Fibroblast of pulmonary artery (primary cell): ENCODE results near the gene GREB1.

ENCODE experiments used
- DNase-seq: peaks from one replicate; pipeline ENCODE4 v3.0.0-alpha.2; 2010; ENCODE audit warnings: low read depth
- H3K4me3 ChIP-seq: replicated peaks from 2 replicates; pipeline ENCODE4 v1.5.1; 2011; ENCODE audit warnings: low read depth, mild to moderate bottlenecking, control low read depth, low read length, moderate library complexity
- CTCF ChIP-seq: IDR thresholded peaks from 2 replicates; pipeline ENCODE4 v1.5.1; 2011; ENCODE audit warnings: mild to moderate bottlenecking, control low read depth, low read length, inconsistent platforms; ENCODE audit errors: missing control alignments

GREB1 gene

DNA sequence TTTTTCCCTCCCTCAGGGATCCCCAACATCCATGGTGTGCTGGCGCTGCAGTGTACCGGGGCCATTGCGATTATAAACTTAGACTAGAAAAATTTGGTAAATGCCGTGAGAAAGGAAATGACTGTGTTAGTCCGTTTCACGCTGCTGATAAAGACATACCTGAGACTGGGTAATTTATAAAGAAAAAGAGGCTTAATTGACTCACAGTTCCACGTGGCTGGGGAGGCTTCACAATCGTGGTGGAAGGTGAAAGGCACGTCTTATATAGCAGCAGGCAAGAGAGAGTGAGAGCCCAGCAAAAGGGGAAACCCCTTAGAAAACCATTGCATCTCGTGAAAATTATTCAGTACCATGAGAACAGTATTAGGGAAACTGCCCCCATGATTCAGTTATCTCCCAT is 91.8 kb downstream of the GREB1 start:
- H3K4me3 ChIP-seq = no peak overlapping the region
- no peak for DNase-seq
- no peak for TF ChIP-seq CTCF

DNA sequence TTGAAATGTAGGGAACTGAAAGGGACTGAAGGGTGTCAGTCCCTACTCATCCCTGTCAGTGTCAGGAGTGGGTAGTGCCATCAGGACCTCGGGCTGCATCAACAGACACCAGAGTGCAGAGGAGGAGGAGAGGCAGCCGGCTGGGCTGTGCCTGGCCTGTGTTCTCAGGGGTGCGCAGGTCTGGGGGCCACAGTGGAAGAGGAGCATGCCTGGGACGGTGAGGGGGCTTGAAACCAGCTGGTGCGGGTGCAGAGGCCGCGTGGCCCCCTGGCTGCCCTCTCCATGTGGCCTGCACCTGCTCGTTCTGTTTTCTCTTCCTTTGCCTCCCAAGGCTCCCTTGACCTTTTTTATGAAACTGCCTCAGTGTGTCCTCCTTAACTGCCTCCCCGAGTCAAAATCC is 94.8 kb downstream of the GREB1 start:
- no peak for TF ChIP-seq CTCF
- DNase-seq = no peak
- H3K4me3 ChIP-seq = no peak overlapping the region

- no peak for DNase-seq
- no peak for TF ChIP-seq CTCF
- no peak overlapping the region for H3K4me3 ChIP-seq
These were observed 95.4 kb downstream of the GREB1 start for GRCh38 chr2:11629215-11629614.

DNA sequence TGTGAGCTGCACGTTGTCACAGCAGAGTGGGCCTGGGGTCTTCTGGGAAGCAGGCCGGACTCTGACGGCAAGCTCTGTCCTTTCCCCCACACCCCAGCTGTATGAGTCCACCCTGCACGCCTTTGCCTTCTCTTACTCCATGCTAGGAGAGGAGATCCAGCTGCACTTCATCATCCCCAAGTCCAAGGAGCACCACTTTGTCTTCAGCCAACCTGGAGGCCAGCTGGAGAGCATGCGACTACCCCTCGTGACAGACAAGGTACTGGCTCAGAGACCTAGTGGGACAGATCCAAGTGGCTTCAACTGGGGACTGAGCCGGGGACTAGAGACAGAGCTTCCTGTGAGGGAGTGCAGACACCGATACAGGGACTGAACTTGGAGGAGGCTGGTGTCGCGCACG is 96.0 kb downstream of the GREB1 start:
- no peak for DNase-seq
- TF ChIP-seq CTCF = no peak

GRCh38 chr2:11630855-11631254 is 97.0 kb downstream of the GREB1 start:
- no peak for DNase-seq
- TF ChIP-seq CTCF = no peak

More for the DNA sequence above, 96.0 kb downstream of the GREB1 start:
- no peak overlapping the region for H3K4me3 ChIP-seq

DNA sequence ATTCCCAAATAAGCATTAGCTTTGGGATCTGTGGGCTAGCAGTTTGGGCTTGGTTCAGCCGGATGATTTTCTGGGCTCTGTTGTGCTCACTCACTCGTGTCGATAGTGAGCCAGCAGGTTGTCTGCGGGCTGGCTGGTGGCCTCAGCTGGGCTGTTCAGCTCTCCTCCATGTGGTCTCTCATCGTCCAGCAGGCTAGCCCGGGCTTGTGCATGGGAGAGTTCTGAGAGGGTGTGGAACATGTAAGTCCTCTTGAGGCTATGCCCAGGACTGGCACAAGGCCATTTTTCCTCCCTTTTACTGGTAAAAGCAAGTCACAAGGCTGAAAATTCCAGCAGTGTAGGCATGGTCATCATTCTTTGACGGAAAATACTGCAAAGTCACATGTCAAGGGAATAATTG is 97.6 kb downstream of the GREB1 start:
- no peak for TF ChIP-seq CTCF
- no peak overlapping the region for H3K4me3 ChIP-seq
- peak; percentile 3 for DNase-seq

More at GRCh38 chr2:11630855-11631254, 97.0 kb downstream of the GREB1 start:
- H3K4me3 ChIP-seq = no peak overlapping the region

DNA sequence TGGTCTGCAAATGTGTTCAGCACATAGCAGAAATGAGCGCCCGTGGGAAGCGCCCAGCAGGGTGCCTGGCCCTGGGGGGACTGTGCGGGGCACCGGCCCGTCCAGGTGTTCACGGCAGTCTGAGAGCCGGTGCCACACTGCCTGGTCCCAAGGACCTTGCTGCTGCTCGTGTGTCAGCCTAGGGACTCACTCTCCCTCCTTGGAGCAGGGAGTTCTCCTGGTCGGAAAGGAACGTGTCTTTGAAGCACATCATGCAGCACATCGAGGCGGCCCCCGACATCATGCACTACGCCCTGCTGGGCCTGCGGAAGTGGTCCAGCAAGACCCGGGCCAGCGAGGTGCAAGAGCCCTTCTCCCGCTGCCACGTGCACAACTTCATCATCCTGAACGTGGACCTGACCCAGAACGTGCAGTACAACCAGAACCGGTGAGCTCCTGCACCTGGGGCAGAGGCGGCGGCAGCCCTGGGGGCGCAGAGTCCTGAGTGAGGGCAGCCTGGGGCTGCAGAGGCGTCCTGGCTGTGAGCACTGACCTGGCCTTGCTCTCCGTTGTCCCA is 100.2 kb downstream of the GREB1 start:
- no peak overlapping the region for H3K4me3 ChIP-seq
- DNase-seq = no peak
- TF ChIP-seq CTCF = no peak
